Temporal lobe (tissue), 2 donors: ENCODE measurements around the gene CHEK1. TPM values are rescaled to one million over a fixed set of nuclear protein-coding genes. Genes with fewer than 3 reads are reported as not detected.

Source experiments
- small RNA-seq: library from RNA; depleted of rRNA; stranded (forward); fragments of <200 nt; gene quantifications from one replicate; pipeline ENCODE3, GENCODE V24; 2014; ENCODE audit warnings: low replicate concordance
- total RNA-seq: library from RNA; depleted of rRNA; stranded (reverse); fragments of >200 nt; gene quantifications from one replicate; pipeline ENCODE4 v1.2.3, GENCODE V29; 2014

Gene CHEK1
- total RNA-seq, 1 donor from 2014 or later, result 9.8 TPM

Small RNAs within 50 kb of the gene (small RNA-seq; reads per million reads assigned to genes)
- not detected for gene RNU2-35P

Other genes with a start within 250 kb of the CHEK1 start
- gene FEZ1, start 128.9 kb upstream of the CHEK1 start, total RNA-seq, result 226 TPM
- gene EI24, start 55.7 kb upstream of the CHEK1 start, total RNA-seq, result 55.6 TPM
- 39.1 TPM for gene STT3A, start 32.3 kb upstream of the CHEK1 start, total RNA-seq
- 0.25 TPM for gene ACRV1, start 55.7 kb downstream of the CHEK1 start, total RNA-seq
- gene PATE1, start 121.1 kb downstream of the CHEK1 start, total RNA-seq, result not detected
- 0.25 TPM for gene PATE2, start 153.7 kb downstream of the CHEK1 start, total RNA-seq
- gene PATE3, start 163.0 kb downstream of the CHEK1 start, total RNA-seq, result not detected
- not detected for gene PATE4, start 208.2 kb downstream of the CHEK1 start, total RNA-seq